SK-N-SH treated with all-trans-retinoic acid at 6 μM for 48 hours (cell line): ENCODE measurements around the gene PDE4DIP.
"Not testable (repeated sequence)": the region's sequence is repeated elsewhere in the genome, so short reads cannot be mapped to it uniquely, and the experiment has no call there.

Experiments
- ATAC-seq: fragments of 200-7000 bp; cut with Tn5 transposase; 3 replicates; pipeline ENCODE4 v1.9.1; 2020; ENCODE audit warnings: mild to moderate bottlenecking, moderate library complexity
- ZNF70 ChIP-seq: fragments of 450-650 bp; formaldehyde crosslinking; IDR thresholded peaks from 2 replicates; pipeline ENCODE4 v1.5.0; 2020; ENCODE audit warnings: mild to moderate bottlenecking, moderate library complexity

PDE4DIP gene

GRCh38 chr1:148921047-148921446, 76.8 kb downstream of the PDE4DIP start:
- ATAC-seq, result not testable (repeated sequence)

GRCh38 chr1:148923798-148924197, 79.6 kb downstream of the PDE4DIP start:
- ATAC-seq, result not testable (repeated sequence)

GRCh38 chr1:148927645-148928044, 83.4 kb downstream of the PDE4DIP start:
- not testable (repeated sequence) for ATAC-seq

- ATAC-seq, result not testable (repeated sequence)
These were observed 85.0 kb downstream of the PDE4DIP start for GRCh38 chr1:148929253-148929652.

GRCh38 chr1:148935381-148936002, 91.3 kb downstream of the PDE4DIP start:
- ATAC-seq, result not testable (repeated sequence)

GRCh38 chr1:148942906-148943305, 98.7 kb downstream of the PDE4DIP start:
- peak; percentile 94 for ATAC-seq

GRCh38 chr1:148945130-148945529, 100.9 kb downstream of the PDE4DIP start:
- not testable (repeated sequence) for ATAC-seq

GRCh38 chr1:148948768-148949167, 104.5 kb downstream of the PDE4DIP start:
- ATAC-seq, result not testable (repeated sequence)

- TF ChIP-seq ZNF70 (CRISPR knock-in tag), result peak; percentile 62
- ATAC-seq, result peak; percentile 87
These were observed 107.4 kb downstream of the PDE4DIP start for GRCh38 chr1:148951336-148952227.

GRCh38 chr1:148952253-148952937, 108.2 kb downstream of the PDE4DIP start:
- peak; percentile 90 for ATAC-seq

GRCh38 chr1:148952938-148953616, 108.8 kb downstream of the PDE4DIP start:
- ATAC-seq, result peak; percentile 22

GRCh38 chr1:148953730-148954129, 109.5 kb downstream of the PDE4DIP start:
- not testable (repeated sequence) for ATAC-seq

GRCh38 chr1:148958343-148958742, 114.1 kb downstream of the PDE4DIP start:
- ATAC-seq, result not testable (repeated sequence)

- peak; percentile 59 for ATAC-seq
These were observed 116.2 kb downstream of the PDE4DIP start for GRCh38 chr1:148960212-148961000.

GRCh38 chr1:148962127-148962857, 118.1 kb downstream of the PDE4DIP start:
- not testable (repeated sequence) for ATAC-seq

GRCh38 chr1:148966084-148966483, 121.9 kb downstream of the PDE4DIP start:
- peak; percentile 80 for ATAC-seq

- ATAC-seq, result not testable (repeated sequence)
These were observed 123.4 kb downstream of the PDE4DIP start for GRCh38 chr1:148967580-148967979.

GRCh38 chr1:148968682-148969081, 124.5 kb downstream of the PDE4DIP start:
- ATAC-seq, result peak; percentile 23

- peak; percentile 46 for ATAC-seq
These were observed 124.9 kb downstream of the PDE4DIP start for GRCh38 chr1:148969126-148969525.

- ATAC-seq, result peak; percentile 81
These were observed 131.2 kb downstream of the PDE4DIP start for GRCh38 chr1:148975453-148975852.
